Measurements from ENCODE around the gene TRMT2B. TPM values are rescaled to one million over a fixed set of nuclear protein-coding genes. Genes with fewer than 3 reads are reported as not detected.
"Not testable (repeated sequence)": the region's sequence is repeated elsewhere in the genome, so short reads cannot be mapped to it uniquely, and the experiment has no call there.

The TRMT2B gene
- total RNA-seq, 1 experiment from 2014 or later = 107 TPM

GRCh38 chrX:101009090-101009489, 42.8 kb downstream of the TRMT2B start:
- no peak for DNase-seq (ENCODE audit: extremely low read depth, low read depth)

GRCh38 chrX:100999451-100999850, 52.5 kb downstream of the TRMT2B start:
- no peak for DNase-seq (ENCODE audit: extremely low read depth, low read depth)

GRCh38 chrX:100995469-100995868, 56.4 kb downstream of the TRMT2B start:
- DNase-seq (ENCODE audit: extremely low read depth, low read depth) = peak; percentile 83

GRCh38 chrX:100994352-100995281, 57.3 kb downstream of the TRMT2B start:
- peak; percentile 80 for DNase-seq (ENCODE audit: extremely low read depth, low read depth)

- no peak for DNase-seq (ENCODE audit: extremely low read depth, low read depth)
These were observed 61.8 kb downstream of the TRMT2B start for GRCh38 chrX:100990139-100990538.

GRCh38 chrX:100984818-100985217, 67.1 kb downstream of the TRMT2B start:
- DNase-seq (ENCODE audit: extremely low read depth, low read depth) = no peak

GRCh38 chrX:100981498-100981845, 70.4 kb downstream of the TRMT2B start:
- not testable (repeated sequence) for DNase-seq (ENCODE audit: extremely low read depth, low read depth)

- DNase-seq (ENCODE audit: extremely low read depth, low read depth) = no peak
These were observed 71.1 kb downstream of the TRMT2B start for GRCh38 chrX:100980608-100981497.

- DNase-seq (ENCODE audit: extremely low read depth, low read depth) = no peak
These were observed 71.9 kb downstream of the TRMT2B start for GRCh38 chrX:100979881-100980607.

- no peak for DNase-seq (ENCODE audit: extremely low read depth, low read depth)
These were observed 75.7 kb downstream of the TRMT2B start for GRCh38 chrX:100976211-100976610.

- no peak for DNase-seq (ENCODE audit: extremely low read depth, low read depth)
These were observed 76.7 kb downstream of the TRMT2B start for GRCh38 chrX:100975212-100975611.

- no peak for DNase-seq (ENCODE audit: extremely low read depth, low read depth)
These were observed 78.5 kb downstream of the TRMT2B start for GRCh38 chrX:100973411-100973810.

GRCh38 chrX:100969936-100970335, 82.0 kb downstream of the TRMT2B start:
- no peak for DNase-seq (ENCODE audit: extremely low read depth, low read depth)

GRCh38 chrX:100969408-100969807, 82.5 kb downstream of the TRMT2B start, which contains the start of gene ARL13A:
Gene ARL13A (plus strand): TSS chrX:100969708. CDS start chrX:100973690, 3,982 bp downstream.
- no peak for DNase-seq (ENCODE audit: extremely low read depth, low read depth)

- no peak for DNase-seq (ENCODE audit: extremely low read depth, low read depth)
These were observed 87.5 kb downstream of the TRMT2B start for GRCh38 chrX:100964362-100964761.

GRCh38 chrX:100962811-100963210, 89.1 kb downstream of the TRMT2B start:
- no peak for DNase-seq (ENCODE audit: extremely low read depth, low read depth)

Other genes with a start within 250 kb of the TRMT2B start
- gene CSTF2, start 231.7 kb downstream of the TRMT2B start, total RNA-seq (2014; rRNA removed; shearing (Covaris generic)) = 60.9 and 77.2 TPM in 2 replicates
- 0.78 and 1.4 TPM in 2 replicates for gene NOX1, start 177.8 kb downstream of the TRMT2B start, total RNA-seq (2014; rRNA removed; shearing (Covaris generic))
- 2.6 and 3.0 TPM in 2 replicates for gene XKRX, start 123.2 kb downstream of the TRMT2B start, total RNA-seq (2014; rRNA removed; shearing (Covaris generic))
- gene ARL13A, start 82.4 kb downstream of the TRMT2B start, total RNA-seq (2014; rRNA removed; shearing (Covaris generic)) = not detected in 2 replicates
- gene TMEM35A, start 26.8 kb upstream of the TRMT2B start, total RNA-seq (2014; rRNA removed; shearing (Covaris generic)) = 0.69 and 0.74 TPM in 2 replicates
- gene CENPI, start 46.1 kb upstream of the TRMT2B start, total RNA-seq (2014; rRNA removed; shearing (Covaris generic)) = 26.5 and 26.9 TPM in 2 replicates
- 0.35 and 0.40 TPM in 2 replicates for gene DRP2, start 167.7 kb upstream of the TRMT2B start, total RNA-seq (2014; rRNA removed; shearing (Covaris generic))
- not detected in 2 replicates for gene TAF7L, start 239.2 kb upstream of the TRMT2B start, total RNA-seq (2014; rRNA removed; shearing (Covaris generic))

All from NCI-H460 (cell line).